CD14-positive monocyte (primary cell): Measurements from ENCODE around the gene BMP4. TPM values are rescaled to one million over a fixed set of nuclear protein-coding genes. Genes with fewer than 3 reads are reported as not detected.

ENCODE experiments used
- DNase-seq, 3 donors: peaks; one replicate each; pipeline ENCODE4 v3.0.0-alpha.2; 2011 to 2022
- H2AFZ ChIP-seq: 2 replicates; pipeline ENCODE4 v1.6.0; 2012; ENCODE audit warnings: mild to moderate bottlenecking, low read depth, low read length, inconsistent platforms; ENCODE audit not compliant: insufficient read depth, poor library complexity, severe bottlenecking
- H3K27ac ChIP-seq, 2 donors: 1 replicate in 1 of 2; 2 replicates in 1 of 2; pipeline ENCODE4 v1.5.1; 2012 to 2013; ENCODE audit warnings: low read length in 2 of 2, control low read depth in 1 of 2, inconsistent platforms in 1 of 2, low read depth in 1 of 2, mild to moderate bottlenecking in 1 of 2
- H3K27me3 ChIP-seq, 2 donors: one replicate each; pipeline versions ENCODE4 v1.6.0 to v1.6.1; 2011 to 2013; ENCODE audit warnings: low read length in 2 of 2; ENCODE audit not compliant: control insufficient read depth in 2 of 2, insufficient read depth in 2 of 2
- H3K36me3 ChIP-seq, 2 donors: replicated peaks in 1 of 2; 1 replicate in 1 of 2; 2 replicates in 1 of 2; pipeline versions ENCODE4 v1.5.1 to v1.6.1; 2012 to 2013; ENCODE audit warnings: low read length in 2 of 2, control low read depth in 1 of 2, inconsistent platforms in 1 of 2, mild to moderate bottlenecking in 1 of 2; ENCODE audit not compliant: insufficient read depth in 2 of 2, control insufficient read depth in 1 of 2
- H3K4me1 ChIP-seq, 2 donors: 1 replicate in 1 of 2; 2 replicates in 1 of 2; pipeline versions ENCODE4 v1.5.1 to v1.6.1; 2012 to 2013; ENCODE audit warnings: low read length in 2 of 2, control low read depth in 1 of 2, inconsistent platforms in 1 of 2, mild to moderate bottlenecking in 1 of 2, moderate library complexity in 1 of 2; ENCODE audit not compliant: insufficient read depth in 2 of 2, control insufficient read depth in 1 of 2
- H3K4me2 ChIP-seq: replicated peaks from 2 replicates; pipeline ENCODE3; 2012; ENCODE audit warnings: low read length, moderate library complexity, mild to moderate bottlenecking; ENCODE audit not compliant: poor library complexity, severe bottlenecking; ENCODE audit errors: extremely low read depth
- H3K4me3 ChIP-seq, 3 experiments: fragments of 200-600 bp in 1 of 3; sonication (generic) in 1 of 3; replicated peaks in 1 of 3; 1 replicate in 2 of 3; 2 replicates in 1 of 3; pipeline ENCODE4 v1.5.1; 2011 to 2013; ENCODE audit warnings: low read length in 3 of 3, mild to moderate bottlenecking in 3 of 3, control low read depth in 2 of 3, low read depth in 2 of 3, inconsistent platforms in 1 of 3, moderate library complexity in 1 of 3
- H3K79me2 ChIP-seq: 2 replicates; pipeline ENCODE4 v1.6.0; 2012; ENCODE audit warnings: mild to moderate bottlenecking, control low read depth, inconsistent platforms, low read length, moderate library complexity; ENCODE audit not compliant: insufficient read depth
- H3K9ac ChIP-seq: 2 replicates; pipeline ENCODE4 v1.6.0; 2017; ENCODE audit warnings: low read length, mild to moderate bottlenecking; ENCODE audit not compliant: insufficient read depth, poor library complexity, severe bottlenecking
- H3K9me3 ChIP-seq, 2 donors: replicated peaks in 1 of 2; 1 replicate in 1 of 2; 2 replicates in 1 of 2; pipeline versions ENCODE4 v1.5.1 to v1.6.1; 2012 to 2013; ENCODE audit warnings: low read length in 2 of 2, control low read depth in 1 of 2; ENCODE audit not compliant: control insufficient read depth in 1 of 2, insufficient read depth in 1 of 2
- H4K20me1 ChIP-seq: 2 replicates; pipeline ENCODE4 v1.6.0; 2012; ENCODE audit warnings: mild to moderate bottlenecking, low read length, control low read depth, moderate library complexity; ENCODE audit not compliant: insufficient read depth
- H3K27ac Mint-ChIP-seq, 7 donors: one replicate each; pipeline ENCODE4 v1.8.0; 2020; ENCODE audit warnings: mild to moderate bottlenecking in 7 of 7, mixed read lengths in 7 of 7, moderate library complexity in 6 of 7, inconsistent platforms in 2 of 7
- H3K27me3 Mint-ChIP-seq, 3 donors: one replicate each; pipeline ENCODE4 v1.8.0; 2021 to 2022; ENCODE audit warnings: low read depth in 3 of 3, mild to moderate bottlenecking in 3 of 3, mixed read lengths in 3 of 3, moderate library complexity in 3 of 3, inconsistent platforms in 1 of 3
- H3K36me3 Mint-ChIP-seq, 2 donors: one replicate each; pipeline ENCODE4 v1.8.0; 2020; ENCODE audit warnings: mixed read lengths in 2 of 2, inconsistent platforms in 1 of 2, mild to moderate bottlenecking in 1 of 2
- H3K4me1 Mint-ChIP-seq: one replicate; pipeline ENCODE4 v1.8.0; 2020; ENCODE audit warnings: mild to moderate bottlenecking, mixed read lengths
- H3K4me3 Mint-ChIP-seq, 2 donors: one replicate each; pipeline ENCODE4 v1.8.0; 2020; ENCODE audit warnings: mild to moderate bottlenecking in 2 of 2, mixed read lengths in 2 of 2, moderate library complexity in 1 of 2
- H3K9me3 Mint-ChIP-seq, 7 donors: one replicate each; pipeline ENCODE4 v1.8.0; 2020 to 2022; ENCODE audit warnings: mixed read lengths in 7 of 7, mild to moderate bottlenecking in 6 of 7, moderate library complexity in 6 of 7, inconsistent platforms in 2 of 7
- WGBS: methylation state at CpG from one replicate; pipeline ENCODE4 v1.1.5; 2013; ENCODE audit warnings: missing lambda C conversion rate; ENCODE audit not compliant: insufficient coverage; 5-methylcytosine and 5-hydroxymethylcytosine counted together
- intact Hi-C, 2 donors: fragments of 100-400 bp; cut with micrococcal nuclease; formaldehyde crosslinking; loops; one replicate each; pipeline versions ENCODE4 v1.15.0 to v1.15.1; 2023
- polyA plus RNA-seq, 3 donors: library from polyadenylated mRNA; depleted of rRNA in 1 of 3; unstranded in 2 of 3; stranded (reverse) in 1 of 3; fragments of 300-500 nt in 2 of 3; fragments of >200 nt in 1 of 3; fragmentation: Illumina TruSeq in 2 of 3; gene quantifications; 1 replicate in 2 of 3; 2 replicates in 1 of 3; pipeline ENCODE4 v1.2.3, GENCODE V29; 2012 to 2021
- TF ChIP-seq, protein P1 (sequence below): fragments of 200-600 bp; IDR thresholded peaks from one replicate; pipeline ENCODE4 v1.8.0; 2022; ENCODE audit warnings: antibody characterized with exemption, mild to moderate bottlenecking

BMP4 gene
- polyA plus RNA-seq, 3 donors = 0.28 TPM; not detected in 2

DNA sequence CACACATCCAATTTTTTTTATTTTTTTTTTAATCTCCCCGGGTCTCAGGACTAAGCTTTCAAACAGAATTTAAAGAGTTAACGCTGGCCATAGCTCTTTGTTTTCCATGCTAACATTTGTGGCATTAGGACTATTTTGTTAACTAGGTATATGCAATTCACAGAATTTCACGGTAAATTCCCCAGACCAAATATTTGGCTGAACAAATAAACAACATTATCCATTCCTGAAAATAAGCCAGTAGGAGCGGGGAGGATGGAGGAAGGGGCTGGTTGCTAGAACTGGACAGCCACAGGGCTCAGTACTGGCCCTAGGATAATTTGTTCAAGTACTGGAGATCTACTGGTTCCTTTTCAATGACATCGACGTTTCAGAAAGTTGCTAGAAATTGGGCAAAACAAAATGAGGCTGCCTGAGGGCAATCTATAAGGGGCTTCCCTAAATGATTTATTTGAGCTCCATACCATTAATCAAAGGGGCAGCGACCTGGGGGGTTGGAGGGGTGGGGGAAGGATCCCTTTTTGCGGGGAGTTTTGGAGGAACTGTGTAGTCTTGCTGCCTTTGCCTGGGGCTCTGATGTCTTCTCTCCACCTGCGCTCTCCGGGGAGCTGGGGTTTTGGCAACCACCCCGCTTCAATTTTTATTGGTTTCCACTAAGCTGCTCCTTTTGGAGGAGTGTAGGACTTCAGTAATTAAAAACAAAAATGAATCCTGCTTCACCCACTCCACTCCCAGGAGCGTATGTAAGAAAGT, 9.0 kb downstream of the BMP4 start:
- Histone ChIP-seq H4K20me1 (no peaks in the 10 kb centered on the region), H3K9ac (no peak overlapping the region), H3K4me1 (no peaks in the 10 kb centered on the region), H3K4me3 (no peak overlapping the region), H2AFZ (no peak overlapping the region), H3K4me2 (no peak overlapping the region), H3K36me3 (no peaks in the 10 kb centered on the region), H3K9me3 (peaks cover 0 to 11% of the 10 kb centered on the region in 2 donors), H3K27me3 (peaks cover 58 to 79% of the 10 kb centered on the region in 2 donors), H3K79me2 (no peaks in the 10 kb centered on the region), H3K27ac (no peak overlapping the region)
- WGBS = 75% methylated on average over 2 of the region's 12 CpGs
- Mint-ChIP-seq H3K27me3 (peaks cover 67 to 81% (median 68%) of the 10 kb centered on the region in 3 donors), H3K4me3 (peak overlapping the region in 1 of 2 donors; percentile 75), H3K9me3 (peaks cover 0 to 16% (median 7%) of the 10 kb centered on the region in 7 donors), H3K27ac (peak overlapping the region in 1 of 7 donors; percentile 1), H3K4me1 (peaks cover 2% of the 10 kb centered on the region), H3K36me3 (no peaks in the 10 kb centered on the region)
- intact Hi-C loops = no loop called here
- TF ChIP-seq, protein P1, sequence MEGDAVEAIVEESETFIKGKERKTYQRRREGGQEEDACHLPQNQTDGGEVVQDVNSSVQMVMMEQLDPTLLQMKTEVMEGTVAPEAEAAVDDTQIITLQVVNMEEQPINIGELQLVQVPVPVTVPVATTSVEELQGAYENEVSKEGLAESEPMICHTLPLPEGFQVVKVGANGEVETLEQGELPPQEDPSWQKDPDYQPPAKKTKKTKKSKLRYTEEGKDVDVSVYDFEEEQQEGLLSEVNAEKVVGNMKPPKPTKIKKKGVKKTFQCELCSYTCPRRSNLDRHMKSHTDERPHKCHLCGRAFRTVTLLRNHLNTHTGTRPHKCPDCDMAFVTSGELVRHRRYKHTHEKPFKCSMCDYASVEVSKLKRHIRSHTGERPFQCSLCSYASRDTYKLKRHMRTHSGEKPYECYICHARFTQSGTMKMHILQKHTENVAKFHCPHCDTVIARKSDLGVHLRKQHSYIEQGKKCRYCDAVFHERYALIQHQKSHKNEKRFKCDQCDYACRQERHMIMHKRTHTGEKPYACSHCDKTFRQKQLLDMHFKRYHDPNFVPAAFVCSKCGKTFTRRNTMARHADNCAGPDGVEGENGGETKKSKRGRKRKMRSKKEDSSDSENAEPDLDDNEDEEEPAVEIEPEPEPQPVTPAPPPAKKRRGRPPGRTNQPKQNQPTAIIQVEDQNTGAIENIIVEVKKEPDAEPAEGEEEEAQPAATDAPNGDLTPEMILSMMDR = no peak
- no peak for DNase-seq

DNA sequence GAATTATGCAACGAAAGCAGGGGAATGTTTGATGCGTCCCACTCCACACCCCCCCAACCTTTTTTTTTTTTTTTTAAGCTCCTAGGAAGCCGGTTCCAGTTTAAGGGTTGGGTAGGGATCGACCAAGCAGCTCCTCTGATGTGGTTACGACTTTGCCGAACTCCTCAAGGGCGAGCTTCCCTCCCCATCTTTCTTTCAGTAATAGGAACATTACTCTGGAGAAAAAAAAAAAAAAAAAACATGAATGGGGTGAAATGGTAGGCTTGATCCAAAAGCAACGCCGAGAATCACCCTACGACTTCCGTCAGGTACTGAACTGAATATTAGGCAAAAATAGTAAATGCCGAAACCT, 9.6 kb downstream of the BMP4 start:
- intact Hi-C loops = no loop called here

More for the DNA sequence above, 9.6 kb downstream of the BMP4 start:
- Histone ChIP-seq H2AFZ (no peak overlapping the region), H3K9me3 (peaks cover 0 to 6% of the 10 kb centered on the region in 2 donors), H3K79me2 (no peaks in the 10 kb centered on the region), H3K9ac (no peak overlapping the region), H3K27ac (no peak overlapping the region), H3K4me3 (no peak overlapping the region), H3K4me2 (no peak overlapping the region), H3K4me1 (no peaks in the 10 kb centered on the region), H3K36me3 (no peaks in the 10 kb centered on the region), H3K27me3 (peaks cover 54 to 73% of the 10 kb centered on the region in 2 donors), H4K20me1 (no peaks in the 10 kb centered on the region)
- TF ChIP-seq, protein P1 = no peak
- Mint-ChIP-seq H3K4me1 (peaks cover 2% of the 10 kb centered on the region), H3K27me3 (peaks cover 62 to 75% (median 63%) of the 10 kb centered on the region in 3 donors), H3K9me3 (peaks cover 0 to 13% (median 5%) of the 10 kb centered on the region in 7 donors), H3K4me3 (peak overlapping the region in 1 of 2 donors; percentile 75), H3K27ac (no peak overlapping the region), H3K36me3 (no peaks in the 10 kb centered on the region)
- WGBS = 40% methylated on average over 2 of the region's 12 CpGs
- DNase-seq = no peak
